ENCODE results near the gene CLIC4. TPM values are rescaled to one million over a fixed set of nuclear protein-coding genes. Genes with fewer than 3 reads are reported as not detected.

Gene CLIC4
- total and polyA plus RNA-seq, 10 of the 15 experiments (the other 5 are each of a cell fraction or from before 2014, with no cell fraction given): 20.4 to 107 (median 69.6) TPM

DNA sequence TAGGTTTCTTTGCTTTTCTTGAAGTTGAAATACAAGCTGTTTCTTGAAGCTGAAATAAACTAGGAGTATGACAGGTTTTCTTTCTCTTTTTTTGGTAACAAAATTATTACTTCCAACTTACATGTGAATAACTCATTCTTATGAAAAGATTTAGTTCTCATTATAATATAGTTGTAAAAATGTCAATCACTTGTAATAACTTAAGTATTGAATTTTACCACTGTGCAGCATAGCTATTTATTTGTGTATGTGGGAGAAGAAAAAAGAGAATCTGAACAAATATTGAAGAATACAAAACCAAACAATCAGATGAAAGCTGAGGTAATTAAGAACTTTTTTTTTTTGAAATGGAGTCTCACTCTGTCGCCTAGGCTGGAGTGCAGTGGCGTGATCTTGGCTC lies 11.1 kb downstream of the CLIC4 start:
- no peak overlapping the region for H3K4me3 ChIP-seq
- SMC1A ChIA-PET (ENCODE audit: uncharacterized antibody, unreplicated experiment): interaction anchor here (1.0 to 3.6 kb wide), 7 partner anchors 11 to 74 kb away, joined by 3 to 19 read pairs (median 4); partner anchors contain the start of gene CLIC4
- H3K4me2 ChIP-seq (ENCODE audit: control insufficient read depth, insufficient read depth): no peak overlapping the region
- peaks cover 2 to 3% of the 10 kb centered on the region in 2 experiments; a peak in 3 of 4 replicates for H3K36me3 ChIP-seq (ENCODE audit: control insufficient read depth in 2 of 2, insufficient read depth in 2 of 2, low read length in 1 of 2)
- POLR2A ChIA-PET: interaction anchor here (0.5 to 1.4 kb wide), 6 partner anchors 8 to 92 kb away, joined by 3 to 12 read pairs (median 4); partner anchors contain the start of gene CLIC4
- no peak overlapping the region for H3K9ac ChIP-seq (ENCODE audit: control insufficient read depth, insufficient read depth, low read length)
- CTCF ChIA-PET: interaction anchor here (0.6 to 1.5 kb wide), 6 partner anchors 9 to 71 kb away, joined by 3 to 6 read pairs (median 4); partner anchors contain the start of gene CLIC4
- no peak overlapping the region for H2AFZ ChIP-seq (ENCODE audit: control insufficient read depth, low read depth, low read length)
- RAD21 ChIA-PET (ENCODE audit: unreplicated experiment): no interaction called here
- H3K9me3 ChIP-seq (replicated peaks; ENCODE audit: control insufficient read depth, insufficient read depth, low read length): no peaks in the 10 kb centered on the region; the same call in 2 of the 3 replicates
- no peak for DNase-seq (ENCODE audit: low read depth, low spot score)
- ATAC-seq: no peak
- intact Hi-C loops (cut with micrococcal nuclease; ENCODE audit: unreplicated experiment): no loop called here
- TF ChIP-seq, protein P1, sequence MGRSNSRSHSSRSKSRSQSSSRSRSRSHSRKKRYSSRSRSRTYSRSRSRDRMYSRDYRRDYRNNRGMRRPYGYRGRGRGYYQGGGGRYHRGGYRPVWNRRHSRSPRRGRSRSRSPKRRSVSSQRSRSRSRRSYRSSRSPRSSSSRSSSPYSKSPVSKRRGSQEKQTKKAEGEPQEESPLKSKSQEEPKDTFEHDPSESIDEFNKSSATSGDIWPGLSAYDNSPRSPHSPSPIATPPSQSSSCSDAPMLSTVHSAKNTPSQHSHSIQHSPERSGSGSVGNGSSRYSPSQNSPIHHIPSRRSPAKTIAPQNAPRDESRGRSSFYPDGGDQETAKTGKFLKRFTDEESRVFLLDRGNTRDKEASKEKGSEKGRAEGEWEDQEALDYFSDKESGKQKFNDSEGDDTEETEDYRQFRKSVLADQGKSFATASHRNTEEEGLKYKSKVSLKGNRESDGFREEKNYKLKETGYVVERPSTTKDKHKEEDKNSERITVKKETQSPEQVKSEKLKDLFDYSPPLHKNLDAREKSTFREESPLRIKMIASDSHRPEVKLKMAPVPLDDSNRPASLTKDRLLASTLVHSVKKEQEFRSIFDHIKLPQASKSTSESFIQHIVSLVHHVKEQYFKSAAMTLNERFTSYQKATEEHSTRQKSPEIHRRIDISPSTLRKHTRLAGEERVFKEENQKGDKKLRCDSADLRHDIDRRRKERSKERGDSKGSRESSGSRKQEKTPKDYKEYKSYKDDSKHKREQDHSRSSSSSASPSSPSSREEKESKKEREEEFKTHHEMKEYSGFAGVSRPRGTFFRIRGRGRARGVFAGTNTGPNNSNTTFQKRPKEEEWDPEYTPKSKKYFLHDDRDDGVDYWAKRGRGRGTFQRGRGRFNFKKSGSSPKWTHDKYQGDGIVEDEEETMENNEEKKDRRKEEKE (IDR thresholded peaks at IDR 0.05): no peak
- TF ChIP-seq POU2F2 (IDR thresholded peaks at IDR 0.05; ENCODE audit: borderline replicate concordance, low read depth, low read length) (no peak), HDGF (IDR thresholded peaks at IDR 0.05) (no peak)
- H3K79me2 ChIP-seq (ENCODE audit: control insufficient read depth, insufficient read depth, low read length): peaks cover 70% of the 10 kb centered on the region
- in situ Hi-C loops (cut with MboI): no loop called here
- no peaks in the 10 kb centered on the region for H3K27me3 ChIP-seq (replicated peaks in 1 of 2; ENCODE audit: control insufficient read depth in 2 of 2, insufficient read depth in 2 of 2, low read length in 1 of 2)
- H4K20me1 ChIP-seq (ENCODE audit: control insufficient read depth, insufficient read depth): no peaks in the 10 kb centered on the region
- WGBS (ENCODE audit: insufficient coverage, insufficient replicate concordance, low lambda C conversion rate, missing lambda C conversion rate): 83% methylated on average over 2 of the region's 2 CpGs
- H3K4me1 ChIP-seq (ENCODE audit: control insufficient read depth, insufficient read depth, low read length): peaks cover 4% of the 10 kb centered on the region; the same call in 1 of the 2 replicates
- BruUV-seq (replicated peaks): no TSS peak
- no peak for FAIRE-seq
- no peak overlapping the region for H3K27ac ChIP-seq (ENCODE audit: control insufficient read depth, insufficient read depth)
